Middle frontal gyrus (tissue), 1 donor: ENCODE measurements around the gene NCKAP1.

Source experiments
- DNase-seq: peaks from one replicate; pipeline ENCODE4 v3.0.0-alpha.2; 2015; ENCODE audit warnings: low spot score; ENCODE audit errors: extremely low spot score

NCKAP1 gene

GRCh38 chr2:182950546-182950945 lies 87.7 kb downstream of the NCKAP1 start:
- no peak for DNase-seq

GRCh38 chr2:182949572-182950189 lies 88.6 kb downstream of the NCKAP1 start:
- DNase-seq: no peak

GRCh38 chr2:182949052-182949451 lies 89.2 kb downstream of the NCKAP1 start:
- DNase-seq: no peak

- DNase-seq: no peak
Measured at GRCh38 chr2:182946958-182947369, 91.3 kb downstream of the NCKAP1 start.

- DNase-seq: no peak
Measured at GRCh38 chr2:182943339-182943738, 94.9 kb downstream of the NCKAP1 start.

GRCh38 chr2:182942756-182943155 lies 95.5 kb downstream of the NCKAP1 start:
- no peak for DNase-seq

- DNase-seq: no peak
Measured at GRCh38 chr2:182941919-182942318, 96.3 kb downstream of the NCKAP1 start.

- no peak for DNase-seq
Measured at GRCh38 chr2:182941121-182941722, 97.0 kb downstream of the NCKAP1 start.

GRCh38 chr2:182937870-182938269 lies 100.4 kb downstream of the NCKAP1 start:
- DNase-seq: no peak

- DNase-seq: no peak
Measured at GRCh38 chr2:182933629-182934028, 104.6 kb downstream of the NCKAP1 start.

- no peak for DNase-seq
Measured at GRCh38 chr2:182929972-182930371, 108.3 kb downstream of the NCKAP1 start.

- DNase-seq: peak; percentile 51
Measured at GRCh38 chr2:182924306-182924705, 114.0 kb downstream of the NCKAP1 start.

- no peak for DNase-seq
Measured at GRCh38 chr2:182921234-182921633, 117.0 kb downstream of the NCKAP1 start.

GRCh38 chr2:182920631-182921056 lies 117.6 kb downstream of the NCKAP1 start:
- DNase-seq: no peak

- DNase-seq: no peak
Measured at GRCh38 chr2:182920089-182920488, 118.2 kb downstream of the NCKAP1 start.

GRCh38 chr2:182918961-182919652 lies 119.2 kb downstream of the NCKAP1 start:
- DNase-seq: no peak

- DNase-seq: no peak
Measured at GRCh38 chr2:182917924-182918323, 120.3 kb downstream of the NCKAP1 start.

- no peak for DNase-seq
Measured at GRCh38 chr2:182916417-182916816, 121.8 kb downstream of the NCKAP1 start.

GRCh38 chr2:182915369-182916326 lies 122.6 kb downstream of the NCKAP1 start:
- DNase-seq: no peak

GRCh38 chr2:182914852-182915251 lies 123.4 kb downstream of the NCKAP1 start:
- no peak for DNase-seq

GRCh38 chr2:182913064-182913463 lies 125.2 kb downstream of the NCKAP1 start:
- DNase-seq: no peak

GRCh38 chr2:182912518-182912915 lies 125.7 kb downstream of the NCKAP1 start:
- no peak for DNase-seq
